ENCODE results near the gene CYTH1.

CYTH1 gene, protein sequence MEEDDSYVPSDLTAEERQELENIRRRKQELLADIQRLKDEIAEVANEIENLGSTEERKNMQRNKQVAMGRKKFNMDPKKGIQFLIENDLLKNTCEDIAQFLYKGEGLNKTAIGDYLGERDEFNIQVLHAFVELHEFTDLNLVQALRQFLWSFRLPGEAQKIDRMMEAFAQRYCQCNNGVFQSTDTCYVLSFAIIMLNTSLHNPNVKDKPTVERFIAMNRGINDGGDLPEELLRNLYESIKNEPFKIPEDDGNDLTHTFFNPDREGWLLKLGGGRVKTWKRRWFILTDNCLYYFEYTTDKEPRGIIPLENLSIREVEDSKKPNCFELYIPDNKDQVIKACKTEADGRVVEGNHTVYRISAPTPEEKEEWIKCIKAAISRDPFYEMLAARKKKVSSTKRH

DNA sequence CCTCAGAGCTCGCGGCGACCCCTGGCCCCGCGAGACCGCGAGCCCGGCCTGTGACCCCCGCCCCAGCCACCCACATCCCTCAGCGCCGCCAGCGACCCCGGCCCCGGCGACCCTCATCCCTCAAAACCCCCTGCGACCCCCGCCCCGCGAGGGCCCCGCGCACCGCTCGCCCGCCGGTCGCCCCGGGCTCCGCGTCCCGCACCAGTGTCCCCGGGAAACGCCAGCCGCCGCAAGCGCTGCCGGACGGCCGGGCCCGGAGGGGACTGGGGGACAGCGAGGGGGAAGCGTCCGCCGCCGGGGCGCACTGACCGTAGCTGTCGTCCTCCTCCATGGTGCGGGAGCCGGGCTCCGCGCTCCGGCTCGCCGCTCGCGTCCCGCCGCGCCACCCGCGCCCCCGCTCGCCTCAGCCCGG is at the start of gene CYTH1:
Gene CYTH1 (minus strand): TSS at position 381 of the 412 bp plus-strand sequence. CDS start 50 bp downstream, at position 331.
- no peak for DNase-seq (ENCODE audit: low read depth in 3 of 3)

DNA sequence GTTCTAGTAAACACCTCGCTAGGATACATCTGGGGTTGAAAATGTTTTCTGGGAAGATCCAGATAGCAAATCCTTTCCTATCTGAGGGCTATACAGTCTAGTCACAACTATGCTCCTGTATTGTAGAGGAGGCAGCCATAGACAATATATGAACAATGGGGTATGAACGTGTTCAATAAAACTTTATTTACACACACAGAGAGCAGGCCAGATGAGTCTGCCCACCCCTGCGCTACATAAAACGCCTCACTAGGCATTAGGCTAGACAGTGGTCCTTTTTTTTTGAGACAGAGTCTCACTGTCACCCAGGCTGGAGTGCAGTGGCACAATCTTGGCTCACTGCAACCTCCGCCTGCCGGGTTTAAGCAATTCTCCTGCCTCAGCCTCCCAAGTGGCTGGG is 47.4 kb upstream of the CYTH1 start:
- DNase-seq (ENCODE audit: low read depth in 3 of 3), result no peak

DNA sequence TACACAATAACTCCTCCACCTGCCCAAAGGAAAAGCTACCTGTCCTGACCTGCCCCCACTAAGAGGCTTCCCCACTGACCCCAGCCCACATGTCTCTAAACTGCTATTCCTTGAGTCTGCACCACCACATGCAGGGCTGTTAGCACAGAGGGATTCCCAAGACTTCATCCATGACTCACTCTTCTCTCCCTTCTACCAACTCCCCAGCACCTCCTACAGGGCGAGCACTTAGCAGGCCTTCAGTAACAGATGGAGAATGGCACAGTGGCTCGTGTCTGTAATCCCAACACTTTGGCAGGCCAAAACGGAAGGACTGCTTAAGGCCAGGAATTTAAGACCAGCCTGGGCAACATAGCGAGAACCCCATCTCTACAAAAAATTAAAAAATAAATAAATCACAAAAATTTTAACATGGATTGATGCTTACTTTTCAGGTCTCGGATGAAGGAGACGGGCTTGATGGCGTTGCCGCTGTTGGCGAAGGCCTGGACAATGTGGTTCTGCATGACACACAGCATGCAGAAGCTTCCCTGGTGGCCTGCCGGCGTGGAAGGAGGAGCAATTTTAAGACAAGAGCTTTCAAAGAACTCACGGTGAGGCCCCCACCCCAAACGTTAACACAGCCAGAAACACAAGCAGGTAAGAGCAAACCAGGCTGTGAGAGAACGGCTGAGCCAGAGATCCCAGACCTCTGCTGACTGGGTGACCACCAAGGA is 46.6 kb upstream of the CYTH1 start:
- no peak for DNase-seq (ENCODE audit: low read depth in 3 of 3)

DNA sequence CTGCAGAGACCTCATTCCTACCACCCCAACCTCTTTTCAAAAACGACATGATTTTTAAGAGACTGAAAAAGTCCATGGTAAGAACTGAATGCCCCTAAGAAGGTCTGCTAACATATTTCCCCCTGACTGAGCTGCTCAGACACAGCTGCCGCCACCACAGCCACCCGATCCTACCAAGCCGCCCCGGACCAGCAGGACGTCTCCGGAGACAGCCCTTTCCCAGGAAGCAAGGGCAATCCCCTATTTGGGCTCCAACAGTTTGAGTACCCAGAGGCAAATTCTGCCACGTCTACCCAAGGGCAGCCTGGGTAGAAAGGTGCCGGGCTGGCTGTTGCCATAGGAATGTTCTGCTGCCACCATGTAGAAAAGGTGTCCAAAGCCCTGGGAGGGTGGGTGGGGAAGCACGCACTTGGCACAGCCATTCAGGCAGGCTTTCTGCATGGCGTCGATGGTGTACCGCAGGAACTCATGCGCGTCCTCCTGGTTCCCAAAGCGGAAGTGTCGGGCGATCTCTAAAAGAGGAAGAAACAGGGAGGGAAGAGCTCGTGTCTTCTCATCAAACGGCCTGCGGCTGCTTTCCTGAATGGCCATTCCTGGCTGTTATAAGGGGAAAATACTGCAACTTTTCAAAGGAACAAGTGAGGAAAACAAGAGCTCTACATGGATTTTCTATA is 44.9 kb upstream of the CYTH1 start:
- no peak for DNase-seq (ENCODE audit: low read depth in 3 of 3)

DNA sequence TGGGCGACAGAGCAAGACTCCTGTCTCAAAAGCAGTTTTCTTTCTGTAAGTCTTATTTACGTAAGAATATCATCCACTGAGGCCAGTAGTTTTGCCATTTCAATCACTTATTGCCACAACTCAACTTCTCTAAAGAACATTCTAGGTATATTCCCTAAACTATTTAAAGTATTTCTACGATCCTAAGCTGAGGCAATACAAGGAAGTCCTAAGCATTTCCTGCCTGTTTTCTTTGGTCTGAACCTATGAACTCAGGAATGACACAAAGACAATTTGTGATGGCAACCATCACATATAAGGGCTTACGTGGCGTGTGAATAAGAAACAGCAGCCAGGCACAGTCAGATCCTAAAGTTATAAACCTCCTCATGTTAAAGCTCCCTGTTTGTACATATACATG is 44.3 kb upstream of the CYTH1 start:
- no peak for DNase-seq (ENCODE audit: low read depth in 3 of 3)

DNA sequence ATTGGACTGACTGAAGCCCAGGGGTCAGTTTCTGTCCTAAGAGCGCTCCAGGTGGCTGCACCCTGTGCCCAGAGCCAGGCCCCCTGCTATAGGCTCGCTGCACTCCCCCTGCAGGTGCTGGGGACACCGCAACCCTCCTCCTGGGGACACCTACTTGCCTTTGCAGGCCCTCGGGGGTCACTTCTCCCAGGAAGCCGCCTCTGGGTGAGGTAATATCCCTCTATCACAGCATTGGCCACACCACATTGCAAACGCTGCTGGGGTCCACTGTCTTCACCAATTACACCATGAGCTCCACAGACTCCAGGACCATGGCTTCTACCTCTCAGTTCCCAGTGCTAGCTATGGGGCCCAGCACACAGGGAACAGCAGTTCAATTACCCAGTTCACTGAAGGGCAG is 43.6 kb upstream of the CYTH1 start:
- no peak for DNase-seq (ENCODE audit: low read depth in 3 of 3)

DNA sequence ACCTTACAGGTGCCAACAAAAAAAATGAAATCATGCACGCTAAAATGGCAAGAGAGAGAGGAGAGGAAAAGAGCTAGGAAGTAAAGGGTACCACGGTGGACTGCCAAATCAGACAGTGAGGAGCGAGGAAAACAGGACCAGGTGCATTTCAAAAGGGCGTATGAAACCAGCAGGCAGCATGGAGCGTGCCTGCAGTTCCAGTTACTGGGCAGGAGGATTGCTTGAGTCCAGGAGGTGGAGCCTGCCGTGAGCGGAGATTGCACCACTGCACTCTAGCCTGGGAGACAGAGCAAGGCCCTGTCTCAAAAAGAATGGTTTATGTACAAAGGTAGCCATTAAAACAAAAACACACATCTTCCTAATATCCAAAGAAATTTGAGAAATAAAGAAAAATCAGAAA is 42.2 kb upstream of the CYTH1 start:
- no peak for DNase-seq (ENCODE audit: low read depth in 3 of 3)

DNA sequence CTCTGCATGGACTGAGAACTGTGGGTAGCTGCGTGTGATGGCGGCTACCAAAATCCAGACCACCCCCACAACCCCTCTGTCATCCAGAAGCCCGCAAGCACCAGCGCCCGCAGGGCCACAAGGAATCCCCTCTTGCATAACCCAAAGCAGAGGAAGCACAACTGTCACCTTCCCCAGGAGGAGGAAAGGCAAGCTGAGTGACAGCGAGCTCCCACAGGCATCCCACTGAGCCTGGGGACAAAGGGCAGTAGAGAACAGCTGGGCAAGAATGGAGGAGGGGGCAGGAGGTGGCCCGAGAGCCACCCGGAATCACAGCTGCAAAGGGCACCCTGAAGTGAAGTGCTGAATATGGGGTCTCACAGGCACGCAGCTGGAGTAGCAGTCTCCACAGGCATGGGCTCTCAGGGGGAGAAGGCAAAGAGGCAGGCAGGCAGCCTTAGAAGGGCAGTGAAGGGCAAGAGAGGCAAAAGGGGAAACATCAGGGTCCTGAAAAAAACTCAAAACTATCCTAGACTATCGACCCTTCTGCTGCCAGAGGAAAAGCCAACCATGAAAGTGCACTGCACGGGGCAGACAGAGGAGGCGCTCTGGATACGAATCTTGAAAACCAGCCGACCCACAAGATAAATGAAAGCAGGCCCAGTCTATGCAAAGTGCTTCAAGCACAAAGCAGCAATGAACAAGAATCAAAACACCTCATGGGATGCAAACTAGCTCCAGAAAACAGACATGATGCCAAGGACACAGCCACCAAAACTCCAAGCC is 41.4 kb upstream of the CYTH1 start:
- DNase-seq (ENCODE audit: low read depth in 3 of 3), result no peak

DNA sequence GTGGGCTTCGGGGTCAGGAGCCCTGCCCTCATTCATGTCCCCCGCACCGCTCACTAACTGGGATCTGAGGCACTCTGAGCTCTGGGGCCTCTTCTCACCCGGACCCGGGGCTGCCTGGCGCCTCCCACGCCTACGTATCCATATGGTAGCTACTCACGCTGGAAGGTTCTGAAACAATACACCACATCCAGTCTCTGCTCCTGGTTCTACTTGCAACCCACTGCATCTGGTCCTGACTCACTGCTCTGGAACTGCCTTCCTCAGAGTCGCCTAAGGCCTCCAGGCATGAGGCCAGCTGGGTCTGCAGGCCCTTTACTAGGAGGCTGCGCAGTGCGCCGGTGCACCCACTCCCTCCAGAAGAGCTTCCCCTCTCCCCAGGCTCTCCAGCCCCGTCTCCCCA is 40.5 kb upstream of the CYTH1 start:
- DNase-seq (ENCODE audit: low read depth in 3 of 3), result no peak

DNA sequence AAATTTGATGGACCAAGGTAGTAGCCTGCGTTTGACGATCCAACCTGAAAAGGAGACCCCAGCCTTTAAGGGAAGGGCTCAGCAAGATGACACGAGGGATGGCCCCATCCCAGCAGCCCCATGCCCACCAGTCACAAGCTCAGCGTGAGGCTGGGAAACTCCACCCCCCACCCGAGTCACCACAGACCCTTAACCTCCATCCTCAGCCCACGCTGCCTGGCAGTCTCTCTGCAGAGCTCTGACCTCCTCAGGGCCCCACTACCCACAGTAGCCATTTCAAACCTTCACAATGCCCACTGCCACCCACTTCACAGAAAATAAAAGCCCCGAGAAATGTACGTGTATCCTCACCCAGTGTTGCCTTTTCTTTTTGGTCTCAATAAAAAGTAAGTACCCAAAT is 39.9 kb upstream of the CYTH1 start:
- DNase-seq (ENCODE audit: low read depth in 3 of 3), result no peak

DNA sequence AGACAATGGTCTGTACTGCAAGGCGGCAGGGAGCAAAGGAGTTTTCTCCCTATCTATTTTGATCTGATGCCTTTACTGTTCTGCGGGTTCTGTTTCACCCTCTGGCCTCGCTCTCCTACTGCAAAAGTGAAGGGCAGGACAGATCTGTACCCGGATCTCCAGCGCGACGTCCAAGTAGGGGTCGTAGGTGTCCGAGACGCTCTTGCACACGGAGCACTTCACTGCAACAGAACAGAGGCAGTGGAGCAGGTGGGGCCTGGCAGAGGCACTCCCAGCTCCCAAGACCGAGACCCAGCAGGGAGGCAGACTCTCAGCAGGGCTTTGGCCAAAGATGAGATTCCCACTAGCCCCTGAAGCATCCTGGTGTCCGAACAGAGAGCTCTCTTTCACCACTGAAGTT is 38.8 kb upstream of the CYTH1 start:
- no peak for DNase-seq (ENCODE audit: low read depth in 3 of 3)

DNA sequence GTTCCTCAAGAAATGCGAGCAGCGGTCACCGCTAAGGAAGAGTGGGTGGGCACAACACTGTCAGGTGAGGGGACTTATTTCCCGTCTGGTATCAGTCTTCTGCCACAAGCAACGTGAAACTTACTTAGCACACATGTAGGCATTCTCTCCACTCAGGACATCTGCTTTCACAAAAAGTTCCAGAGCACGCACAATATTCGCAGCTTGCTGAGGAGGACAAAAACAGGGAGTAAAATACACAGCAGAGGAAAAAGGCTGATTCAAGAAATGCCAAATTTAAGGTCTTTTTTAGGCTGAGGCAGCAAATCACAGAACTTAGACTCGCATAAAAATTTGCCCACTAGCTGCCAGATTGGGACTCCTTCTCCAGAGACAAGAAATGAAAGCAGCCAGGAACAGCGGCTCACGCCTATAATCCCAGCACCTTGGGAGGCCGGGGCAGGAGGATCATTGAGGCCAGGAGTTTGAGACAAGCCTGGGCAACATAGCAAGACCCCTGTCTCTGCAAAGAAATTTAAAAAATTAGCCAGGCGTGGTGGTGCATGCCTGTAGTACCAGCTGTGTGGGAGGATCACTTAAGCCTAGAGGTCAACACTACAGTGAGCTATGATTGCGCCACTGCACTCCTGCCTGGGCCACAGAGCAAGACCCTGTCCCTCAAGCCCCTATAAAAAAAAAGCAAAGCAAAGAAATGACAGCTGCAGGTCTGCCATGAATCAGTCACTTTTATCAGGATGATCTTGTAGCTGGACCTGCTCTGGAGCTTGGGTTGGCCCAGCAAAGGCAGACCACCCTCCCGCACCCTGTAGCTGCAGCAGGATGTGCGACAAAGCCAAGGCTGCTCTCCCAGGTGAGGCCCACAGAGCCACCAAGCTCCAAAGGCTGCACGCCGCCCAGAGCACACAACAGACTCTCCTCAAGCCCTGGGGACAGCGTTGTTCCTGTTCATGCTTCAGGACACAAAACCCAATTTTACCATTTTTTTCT is 38.0 kb upstream of the CYTH1 start:
- DNase-seq (ENCODE audit: low read depth in 3 of 3), result no peak

DNA sequence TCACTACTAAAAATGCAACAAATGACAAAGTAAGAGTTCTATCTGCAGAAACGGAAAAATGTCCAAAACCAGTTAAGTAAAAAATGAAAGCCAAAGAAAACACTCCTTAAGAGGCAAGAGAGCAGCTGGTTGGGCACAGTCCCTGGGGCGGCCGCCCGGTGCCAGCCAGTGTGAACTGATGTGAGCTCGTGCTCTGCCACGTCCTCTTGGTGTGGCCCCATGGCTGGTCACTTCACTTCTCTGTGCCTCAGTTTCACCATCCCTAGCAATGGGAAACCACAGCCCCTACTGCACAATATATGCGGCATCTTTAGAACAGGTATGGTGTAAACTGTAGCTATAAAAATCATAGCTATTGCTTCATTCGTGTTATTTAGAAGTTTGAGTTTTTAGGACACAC is 37.3 kb upstream of the CYTH1 start:
- no peak for DNase-seq (ENCODE audit: low read depth in 3 of 3)

DNA sequence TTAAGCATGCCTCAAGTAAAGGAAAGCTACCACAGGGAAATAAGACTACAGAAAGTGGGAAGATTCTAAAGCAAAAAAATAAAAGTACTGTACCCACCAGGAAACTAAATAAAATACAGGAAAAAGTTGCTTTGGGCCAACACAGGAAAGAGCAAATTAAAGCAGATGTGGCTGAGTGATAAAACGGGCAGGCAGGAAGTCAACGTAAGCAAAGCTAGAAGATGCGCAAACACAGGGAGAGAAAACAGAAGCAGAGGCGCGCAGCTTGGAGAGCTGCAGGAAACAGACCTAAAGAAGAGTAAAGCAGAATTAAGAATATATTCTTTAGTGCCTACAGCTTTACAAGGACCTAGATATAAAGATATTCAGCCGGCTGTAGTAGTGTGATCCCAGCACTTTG is 36.9 kb upstream of the CYTH1 start:
- DNase-seq (ENCODE audit: low read depth in 3 of 3), result no peak

DNA sequence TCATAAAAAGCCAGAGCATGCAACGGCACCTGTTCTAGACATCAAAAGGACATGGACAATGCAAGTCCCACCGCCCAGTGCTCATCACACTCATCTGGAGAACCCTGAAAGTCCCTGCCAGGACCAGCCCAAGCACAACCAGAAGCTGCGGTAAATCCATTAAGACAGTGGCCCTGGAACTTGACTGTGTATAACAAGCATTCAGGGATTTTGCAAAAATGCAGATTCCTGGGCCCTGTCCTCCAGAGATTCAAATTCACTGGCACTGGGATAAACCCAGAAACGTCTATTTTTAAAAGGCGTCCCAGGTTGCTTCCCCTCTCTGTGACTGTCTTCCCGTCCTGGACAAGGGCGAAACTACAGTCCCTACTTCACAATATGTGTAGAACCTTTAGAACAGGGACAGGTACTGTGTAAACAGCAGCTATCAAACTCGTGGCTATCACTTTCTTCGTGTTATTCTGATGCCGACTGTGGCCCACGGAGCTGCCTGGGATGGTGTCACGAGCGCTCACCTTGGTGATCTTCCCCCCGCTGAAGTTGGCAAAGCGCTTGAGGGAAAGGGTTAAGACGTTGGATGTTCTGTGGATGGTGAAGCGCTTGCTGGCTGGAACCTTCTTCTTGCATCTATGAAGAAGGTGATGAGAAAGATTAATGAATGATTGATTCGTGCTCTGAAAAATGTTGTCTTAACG is 36.2 kb upstream of the CYTH1 start:
- DNase-seq (ENCODE audit: low read depth in 3 of 3), result no peak

DNA sequence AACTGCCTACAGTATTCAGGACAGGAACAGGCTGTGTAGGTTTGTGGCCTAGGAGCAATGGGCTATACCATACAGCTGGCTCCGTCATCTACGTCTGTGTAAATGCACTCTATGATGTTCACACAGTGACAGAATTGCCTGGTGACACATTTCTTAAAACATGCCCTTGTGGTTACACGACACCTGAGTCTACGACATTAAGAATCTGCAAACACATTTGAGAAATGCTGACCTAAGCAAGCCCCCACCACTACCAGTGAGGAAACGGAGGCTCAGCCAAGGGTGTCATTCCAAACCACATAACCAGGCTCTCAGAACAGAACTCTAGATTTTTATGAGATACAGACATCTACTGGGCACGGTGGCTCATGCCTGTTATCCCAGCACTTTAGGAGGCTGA is 35.0 kb upstream of the CYTH1 start:
- DNase-seq (ENCODE audit: low read depth in 3 of 3), result peak in 2 of 3 experiments; percentile 46 to 54

DNA sequence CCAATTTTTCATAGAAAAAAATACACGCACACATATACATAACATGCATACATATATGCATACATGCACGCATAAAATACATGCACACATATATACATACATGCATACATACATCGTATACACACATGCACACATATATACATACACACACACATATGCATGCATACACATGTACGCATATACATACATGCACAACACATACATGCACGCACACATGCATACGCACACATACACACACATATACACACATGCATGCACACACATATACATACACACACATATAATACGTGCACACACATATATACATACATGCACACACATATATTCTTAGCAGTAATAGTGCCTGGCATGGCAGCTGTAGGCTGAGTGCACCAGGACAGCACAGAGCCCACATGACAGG is 33.6 kb upstream of the CYTH1 start:
- DNase-seq (ENCODE audit: low read depth in 3 of 3), result no peak

DNA sequence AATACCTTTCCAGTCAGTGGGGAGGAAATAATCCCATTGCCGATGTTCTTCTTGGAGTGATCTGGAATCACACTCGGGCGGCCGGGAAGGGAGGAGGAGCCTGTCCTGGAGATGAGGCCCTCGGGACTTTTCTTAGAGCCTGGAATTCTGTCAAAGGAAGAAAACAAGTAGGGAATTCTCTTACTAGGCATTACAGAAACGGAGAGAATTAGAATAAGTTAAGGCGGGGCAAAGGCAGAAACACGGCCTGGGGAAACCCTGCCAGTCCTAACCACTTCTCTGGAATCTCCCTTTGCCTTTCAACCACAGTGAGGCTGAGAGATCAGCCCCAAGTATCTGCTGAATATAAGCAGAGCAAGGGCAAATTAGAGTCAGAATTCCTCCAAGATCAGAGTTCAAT is 30.8 kb upstream of the CYTH1 start:
- no peak for DNase-seq (ENCODE audit: low read depth in 3 of 3)

DNA sequence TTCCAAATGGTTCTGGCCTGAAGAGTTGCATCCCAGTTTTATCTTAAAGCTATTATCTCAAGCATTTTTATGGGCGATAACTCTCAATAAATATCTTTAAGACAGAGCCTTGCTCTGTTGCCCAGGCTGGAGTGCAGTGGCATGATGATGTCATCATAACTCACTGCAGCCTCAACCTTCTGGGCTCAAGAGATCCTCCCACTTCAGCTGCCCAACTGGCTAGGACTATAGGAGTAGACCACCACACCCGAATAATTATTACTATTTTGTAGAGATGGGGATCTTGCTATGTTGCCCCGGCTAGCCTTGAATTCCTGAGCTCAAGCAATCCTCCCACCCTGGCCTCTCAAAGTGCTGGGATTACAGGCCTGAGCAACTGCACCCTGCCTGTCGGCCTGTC is 26.1 kb upstream of the CYTH1 start:
- no peak for DNase-seq (ENCODE audit: low read depth in 3 of 3)

DNA sequence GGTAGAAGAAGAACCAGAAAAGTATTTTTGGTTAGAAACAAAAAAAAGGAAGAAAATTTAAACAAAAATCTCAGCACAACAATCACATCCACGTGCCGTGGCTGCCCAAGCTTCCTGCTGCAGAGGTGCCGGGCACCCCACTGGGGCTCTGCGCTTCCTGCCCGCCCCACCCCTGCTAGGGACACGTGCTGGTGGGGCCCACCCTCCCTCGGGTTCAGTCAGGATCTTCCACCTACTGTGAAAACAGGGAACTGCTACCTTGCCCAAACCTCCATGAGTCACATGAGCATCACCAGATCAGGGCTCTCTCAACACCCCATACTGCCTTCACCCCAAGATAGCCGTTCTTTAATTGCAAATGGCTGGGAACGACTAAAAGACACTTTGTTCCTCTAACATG is 24.4 kb upstream of the CYTH1 start:
- peak in 1 of 3 experiments; percentile 38 for DNase-seq (ENCODE audit: low read depth in 3 of 3)
